Ovary (tissue), 9 donors: ENCODE data around the gene CD38. TPM values are rescaled to one million over a fixed set of nuclear protein-coding genes. Genes with fewer than 3 reads are reported as not detected.

Experiments used
- polyA plus RNA-seq, 2 donors: library from polyadenylated mRNA; stranded (reverse); fragments of 200-250 nt in 1 of 2; fragments of 350-450 nt in 1 of 2; fragmentation: Illumina TruSeq in 1 of 2; extraction: RNeasy Lipid Tissue Mini Kit (QIAGEN cat#74804) in 1 of 2; gene quantifications; one replicate each; pipeline ENCODE4 v1.2.3, GENCODE V29; 2013 to 2014
- total RNA-seq, 7 donors: library from RNA; depleted of rRNA in 2 of 7; stranded (reverse); fragments of >200 nt in 2 of 7; fragmentation: NEBNext Ultra II Directional in 3 of 7; extraction: Animal tissue kit (Norgen Biotek cat#: 25700) in 3 of 7; gene quantifications; one replicate each; pipeline versions ENCODE4 v1.1.0 to v1.2.4, GENCODE V29; 2016 to 2023
- donor health status: DM: no; HTN: no; CAD: no; lungs with moderate emphysema.
- donor health status: DM: no; HTN: no; CAD: no.
- donor health status: Bipolar disorder and iron deficiency.
- donor health status: DM: yes; HTN: yes; CAD: no.
- donor health status: DM: no; HTN: no; CAD: no.
- donor health status: DM: yes; HTN: yes; CAD: no.

Gene CD38
- total and polyA plus RNA-seq, 9 donors, result 0.23 to 9.5 (median 0.97) TPM

Other genes with a start within 250 kb of the CD38 start
- gene FBXL5, start 123.0 kb upstream of the CD38 start, total RNA-seq, result 100 to 1,000 TPM in 1 of 7 donors, 10 to 100 TPM in 6; 68.7 to 103 (median 90.4) TPM
- gene FBXL5, start 123.0 kb upstream of the CD38 start, polyA plus RNA-seq, result 100 to 1,000 TPM in 1 of 2 donors, 10 to 100 TPM in 1; 68.8 to 104 TPM
- gene FAM200B, start 96.5 kb upstream of the CD38 start, total RNA-seq, result 10 to 100 TPM; 40.7 to 60.0 (median 50.3) TPM
- 10 to 100 TPM; 67.1 to 69.2 TPM for gene FAM200B, start 96.5 kb upstream of the CD38 start, polyA plus RNA-seq
- 1 to 10 TPM; 5.6 to 9.8 (median 6.8) TPM for gene BST1, start 75.3 kb upstream of the CD38 start, total RNA-seq
- 10 to 100 TPM; 10.9 to 18.5 TPM for gene BST1, start 75.3 kb upstream of the CD38 start, polyA plus RNA-seq
- 1 to 10 TPM in 1 of 7 donors, under 1 TPM in 1, not detected in 5; 0.36 to 1.4 TPM for gene FGFBP1, start 160.4 kb downstream of the CD38 start, total RNA-seq
- gene FGFBP1, start 160.4 kb downstream of the CD38 start, polyA plus RNA-seq, result not detected
- 1 to 10 TPM in 1 of 7 donors, under 1 TPM in 3, not detected in 3; 0.20 to 1.4 (median 0.66) TPM for gene FGFBP2, start 184.8 kb downstream of the CD38 start, total RNA-seq
- 1 to 10 TPM; 1.7 to 2.2 TPM for gene FGFBP2, start 184.8 kb downstream of the CD38 start, polyA plus RNA-seq